Measurements from ENCODE around the gene SYT7. TPM values are rescaled to one million over a fixed set of nuclear protein-coding genes. Genes with fewer than 3 reads are reported as not detected.

Gene SYT7
- total RNA-seq, 1 experiment from 2014 or later, result not detected

DNA sequence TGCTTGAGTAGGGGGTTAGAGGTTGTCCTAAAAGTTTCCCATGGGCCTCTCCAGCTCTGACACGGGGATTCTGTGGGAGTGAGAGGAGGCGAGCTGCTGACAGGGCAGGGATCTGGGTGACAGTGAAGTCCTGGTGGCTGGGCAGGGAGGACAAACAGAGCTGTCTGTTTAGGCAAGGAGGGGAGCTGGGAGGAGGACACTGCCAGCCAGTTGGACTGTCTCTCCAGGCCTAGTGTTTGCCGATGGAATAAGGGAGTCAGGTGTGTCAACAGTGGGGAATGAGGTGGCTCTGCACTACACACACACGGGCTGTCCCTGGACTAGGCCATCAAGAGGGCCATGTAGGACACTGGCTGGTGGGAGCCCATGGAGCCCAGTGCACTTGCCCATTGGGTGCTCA, 20.6 kb upstream of the SYT7 start:
- Histone ChIP-seq H3K79me2 (ENCODE audit: low read length) (no peaks in the 10 kb centered on the region), H3K4me2 (ENCODE audit: low read depth, low read length, poor library complexity, severe bottlenecking) (no peak overlapping the region), H4K20me1 (ENCODE audit: insufficient read depth, low read depth, low read length) (no peaks in the 10 kb centered on the region), H3K27ac (ENCODE audit: low read length) (no peak overlapping the region), H3K9me3 (ENCODE audit: low read length) (no peaks in the 10 kb centered on the region), H3K27me3 (ENCODE audit: low read length) (no peaks in the 10 kb centered on the region), H3K4me1 (ENCODE audit: low read length) (no peaks in the 10 kb centered on the region), H3K9ac (ENCODE audit: low read length) (no peak overlapping the region), H2AFZ (ENCODE audit: low read length) (no peak overlapping the region), H3K4me3 (ENCODE audit: low read length) (no peak overlapping the region), H3K36me3 (ENCODE audit: insufficient read depth, low read length) (no peaks in the 10 kb centered on the region), H3K9me2 (replicated peaks; ENCODE audit: insufficient read depth, low read length) (no peaks in the 10 kb centered on the region)
- DNase-seq, result no peak

DNA sequence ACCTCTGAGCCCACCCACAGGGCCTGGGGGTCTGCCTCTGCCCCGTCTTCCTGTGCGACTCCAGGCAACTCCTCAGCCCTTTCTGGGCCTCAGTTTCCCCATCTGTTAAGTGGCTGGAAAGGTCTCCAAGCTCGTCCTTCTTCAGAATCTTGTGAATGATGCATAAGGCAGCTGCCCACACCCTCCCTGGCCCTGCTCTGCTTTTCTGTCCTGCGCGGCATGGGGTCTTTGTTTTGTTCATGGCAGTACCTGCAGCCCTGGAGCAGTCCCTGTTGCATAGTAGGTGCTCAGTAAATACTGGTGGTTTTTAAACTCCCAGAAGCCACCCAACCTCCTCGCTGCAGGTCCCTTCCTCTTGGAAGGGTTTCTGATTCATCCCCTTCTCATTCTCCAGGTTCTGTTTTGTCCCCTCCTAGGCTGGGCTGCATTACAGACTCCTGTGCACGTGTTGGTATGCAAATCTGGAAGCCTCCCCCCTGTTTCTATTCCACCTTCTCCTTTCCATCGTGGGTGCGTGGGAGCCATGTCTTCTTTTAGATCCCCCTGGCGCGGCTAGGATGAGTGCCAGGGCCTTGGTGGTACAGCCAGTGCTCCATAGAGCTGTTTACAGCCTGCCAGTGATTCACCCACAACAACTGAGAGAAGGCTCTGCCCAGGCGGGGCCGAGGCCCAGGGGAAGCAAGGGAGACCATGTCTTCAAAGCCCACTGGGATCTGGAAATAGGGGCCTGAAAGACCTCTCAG, 19.3 kb upstream of the SYT7 start:
- Histone ChIP-seq H3K9me3 (ENCODE audit: low read length) (no peaks in the 10 kb centered on the region), H3K36me3 (ENCODE audit: insufficient read depth, low read length) (no peaks in the 10 kb centered on the region), H3K9ac (ENCODE audit: low read length) (no peak overlapping the region), H3K27ac (ENCODE audit: low read length) (no peak overlapping the region), H3K4me3 (ENCODE audit: low read length) (no peak overlapping the region), H2AFZ (ENCODE audit: low read length) (no peak overlapping the region), H3K79me2 (ENCODE audit: low read length) (no peaks in the 10 kb centered on the region), H3K4me2 (ENCODE audit: low read depth, low read length, poor library complexity, severe bottlenecking) (no peak overlapping the region), H3K27me3 (ENCODE audit: low read length) (no peaks in the 10 kb centered on the region), H3K9me2 (replicated peaks; ENCODE audit: insufficient read depth, low read length) (no peaks in the 10 kb centered on the region), H4K20me1 (ENCODE audit: insufficient read depth, low read depth, low read length) (no peaks in the 10 kb centered on the region), H3K4me1 (ENCODE audit: low read length) (no peaks in the 10 kb centered on the region)
- DNase-seq, result no peak

DNA sequence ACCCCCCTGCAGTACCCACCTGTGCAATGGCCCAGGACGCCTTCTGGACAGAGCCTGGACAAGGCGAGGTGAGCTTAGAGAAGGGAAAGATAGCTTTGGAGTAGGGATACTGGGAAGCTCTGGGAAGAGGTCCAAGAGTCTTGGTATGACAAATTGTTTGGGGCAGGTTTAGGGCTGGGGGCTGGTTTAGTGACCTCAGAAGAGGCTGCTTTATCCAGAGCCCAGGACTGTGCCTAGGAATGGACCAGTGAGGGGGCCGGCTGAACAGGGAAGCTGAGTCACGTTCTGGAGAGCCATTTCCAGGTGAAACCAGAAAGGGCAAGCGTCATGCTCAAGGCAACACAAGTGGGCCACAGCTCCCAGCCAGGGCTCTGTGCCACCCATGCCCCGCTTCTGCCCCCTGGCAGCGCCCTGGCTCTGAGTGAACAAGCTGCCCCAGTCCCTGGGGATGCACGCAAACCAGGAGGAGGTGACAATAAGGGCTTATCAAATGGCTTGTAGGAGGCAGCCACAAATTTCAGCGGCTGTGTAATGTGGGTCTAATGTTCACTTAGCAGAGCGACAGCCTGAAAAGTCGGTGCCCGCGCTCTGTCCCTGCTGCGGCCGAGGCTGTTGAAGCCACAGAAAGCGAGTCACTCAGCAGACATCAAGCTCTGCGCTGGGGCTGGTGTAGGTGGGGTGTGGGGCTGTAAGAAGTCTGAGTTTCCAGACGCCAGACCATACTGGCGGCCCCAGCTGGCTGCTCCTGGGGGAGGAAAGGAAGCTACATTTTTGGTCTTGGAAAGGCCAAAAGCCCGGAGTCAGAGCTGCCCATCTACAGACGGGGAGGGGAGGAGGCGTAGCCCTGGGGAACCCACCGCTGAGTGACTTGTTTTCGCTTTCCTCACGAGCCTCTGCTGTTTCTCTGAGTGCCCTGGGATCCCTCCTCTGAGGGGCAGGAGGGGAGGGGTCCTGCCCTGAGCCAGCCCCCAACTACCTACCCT, 18.3 kb upstream of the SYT7 start:
- no peak for DNase-seq
- Histone ChIP-seq H3K27me3 (ENCODE audit: low read length) (no peaks in the 10 kb centered on the region), H3K4me2 (ENCODE audit: low read depth, low read length, poor library complexity, severe bottlenecking) (no peak overlapping the region), H3K9me2 (replicated peaks; ENCODE audit: insufficient read depth, low read length) (no peaks in the 10 kb centered on the region), H3K9ac (ENCODE audit: low read length) (no peak overlapping the region), H3K27ac (ENCODE audit: low read length) (no peak overlapping the region), H3K9me3 (ENCODE audit: low read length) (no peaks in the 10 kb centered on the region), H3K79me2 (ENCODE audit: low read length) (no peaks in the 10 kb centered on the region), H3K36me3 (ENCODE audit: insufficient read depth, low read length) (no peaks in the 10 kb centered on the region), H3K4me1 (ENCODE audit: low read length) (no peaks in the 10 kb centered on the region), H4K20me1 (ENCODE audit: insufficient read depth, low read depth, low read length) (no peaks in the 10 kb centered on the region), H3K4me3 (ENCODE audit: low read length) (no peak overlapping the region), H2AFZ (ENCODE audit: low read length) (no peak overlapping the region)

- H3K79me2 ChIP-seq (ENCODE audit: low read length), result no peaks in the 10 kb centered on the region
- no peaks in the 10 kb centered on the region for H4K20me1 ChIP-seq (ENCODE audit: insufficient read depth, low read depth, low read length)
- H3K4me3 ChIP-seq (ENCODE audit: low read length), result no peak overlapping the region
- no peak overlapping the region for H3K9ac ChIP-seq (ENCODE audit: low read length)
- H3K9me3 ChIP-seq (ENCODE audit: low read length), result no peaks in the 10 kb centered on the region
- no peak for DNase-seq
- H3K4me1 ChIP-seq (ENCODE audit: low read length), result no peaks in the 10 kb centered on the region
- H3K4me2 ChIP-seq (ENCODE audit: low read depth, low read length, poor library complexity, severe bottlenecking), result no peak overlapping the region
- no peaks in the 10 kb centered on the region for H3K36me3 ChIP-seq (ENCODE audit: insufficient read depth, low read length)
- H2AFZ ChIP-seq (ENCODE audit: low read length), result no peak overlapping the region
- H3K27ac ChIP-seq (ENCODE audit: low read length), result no peak overlapping the region
- no peaks in the 10 kb centered on the region for H3K27me3 ChIP-seq (ENCODE audit: low read length)
- no peaks in the 10 kb centered on the region for H3K9me2 ChIP-seq (replicated peaks; ENCODE audit: insufficient read depth, low read length)
These were observed 17.5 kb upstream of the SYT7 start for GRCh38 chr11:61598374-61598773.

- H2AFZ ChIP-seq (ENCODE audit: low read length), result no peak overlapping the region
- H3K4me3 ChIP-seq (ENCODE audit: low read length), result no peak overlapping the region
- no peaks in the 10 kb centered on the region for H3K27me3 ChIP-seq (ENCODE audit: low read length)
- H3K36me3 ChIP-seq (ENCODE audit: insufficient read depth, low read length), result no peaks in the 10 kb centered on the region
- no peaks in the 10 kb centered on the region for H3K9me2 ChIP-seq (replicated peaks; ENCODE audit: insufficient read depth, low read length)
- H3K79me2 ChIP-seq (ENCODE audit: low read length), result no peaks in the 10 kb centered on the region
- no peaks in the 10 kb centered on the region for H4K20me1 ChIP-seq (ENCODE audit: insufficient read depth, low read depth, low read length)
- H3K4me1 ChIP-seq (ENCODE audit: low read length), result no peaks in the 10 kb centered on the region
- H3K27ac ChIP-seq (ENCODE audit: low read length), result no peak overlapping the region
- H3K4me2 ChIP-seq (ENCODE audit: low read depth, low read length, poor library complexity, severe bottlenecking), result no peak overlapping the region
- no peak overlapping the region for H3K9ac ChIP-seq (ENCODE audit: low read length)
- no peaks in the 10 kb centered on the region for H3K9me3 ChIP-seq (ENCODE audit: low read length)
- DNase-seq, result no peak
These were observed 16.1 kb upstream of the SYT7 start for GRCh38 chr11:61596990-61597389.

GRCh38 chr11:61596542-61596941, 15.7 kb upstream of the SYT7 start:
- DNase-seq, result no peak
- no peaks in the 10 kb centered on the region for H3K9me3 ChIP-seq (ENCODE audit: low read length)
- H2AFZ ChIP-seq (ENCODE audit: low read length), result no peak overlapping the region
- H3K4me2 ChIP-seq (ENCODE audit: low read depth, low read length, poor library complexity, severe bottlenecking), result no peak overlapping the region
- H3K27me3 ChIP-seq (ENCODE audit: low read length), result no peaks in the 10 kb centered on the region
- no peaks in the 10 kb centered on the region for H3K9me2 ChIP-seq (replicated peaks; ENCODE audit: insufficient read depth, low read length)
- H3K79me2 ChIP-seq (ENCODE audit: low read length), result no peaks in the 10 kb centered on the region
- no peaks in the 10 kb centered on the region for H3K4me1 ChIP-seq (ENCODE audit: low read length)
- H3K36me3 ChIP-seq (ENCODE audit: insufficient read depth, low read length), result no peaks in the 10 kb centered on the region
- H3K27ac ChIP-seq (ENCODE audit: low read length), result no peak overlapping the region
- H4K20me1 ChIP-seq (ENCODE audit: insufficient read depth, low read depth, low read length), result no peaks in the 10 kb centered on the region
- no peak overlapping the region for H3K9ac ChIP-seq (ENCODE audit: low read length)
- H3K4me3 ChIP-seq (ENCODE audit: low read length), result no peak overlapping the region

DNA sequence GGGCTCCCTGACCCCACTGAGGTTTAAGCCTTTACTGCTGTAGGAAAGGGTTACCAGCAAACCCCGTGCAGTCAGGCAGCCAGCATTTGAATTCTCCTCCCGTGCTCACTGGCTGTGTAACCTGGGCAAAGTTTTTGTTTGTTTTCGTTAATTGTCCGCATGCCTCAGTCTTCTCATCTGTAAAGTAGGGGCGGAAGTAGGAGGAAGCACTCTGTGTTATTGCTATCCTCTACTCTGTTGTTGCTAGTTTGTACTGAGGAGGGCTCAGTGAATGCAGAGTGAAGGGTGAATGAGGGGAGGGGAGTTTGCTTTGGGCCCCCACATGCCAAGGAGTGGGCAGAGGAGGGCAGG, 14.0 kb upstream of the SYT7 start:
- no peak overlapping the region for H3K4me2 ChIP-seq (ENCODE audit: low read depth, low read length, poor library complexity, severe bottlenecking)

GRCh38 chr11:61593151-61593550, 12.3 kb upstream of the SYT7 start:
- Histone ChIP-seq H3K79me2 (ENCODE audit: low read length) (no peaks in the 10 kb centered on the region), H3K27ac (ENCODE audit: low read length) (no peak overlapping the region), H3K4me2 (ENCODE audit: low read depth, low read length, poor library complexity, severe bottlenecking) (no peak overlapping the region), H4K20me1 (ENCODE audit: insufficient read depth, low read depth, low read length) (no peaks in the 10 kb centered on the region; the same call in 1 of the 2 replicates), H3K9ac (ENCODE audit: low read length) (no peak overlapping the region), H3K9me2 (replicated peaks; ENCODE audit: insufficient read depth, low read length) (no peaks in the 10 kb centered on the region), H3K4me3 (ENCODE audit: low read length) (no peak overlapping the region), H3K36me3 (ENCODE audit: insufficient read depth, low read length) (no peaks in the 10 kb centered on the region), H3K27me3 (ENCODE audit: low read length) (no peaks in the 10 kb centered on the region), H3K9me3 (ENCODE audit: low read length) (no peaks in the 10 kb centered on the region), H3K4me1 (ENCODE audit: low read length) (no peaks in the 10 kb centered on the region), H2AFZ (ENCODE audit: low read length) (no peak overlapping the region)
- no peak for DNase-seq

More for the DNA sequence above, 14.0 kb upstream of the SYT7 start:
- Histone ChIP-seq H4K20me1 (ENCODE audit: insufficient read depth, low read depth, low read length) (no peaks in the 10 kb centered on the region; the same call in 1 of the 2 replicates), H3K27ac (ENCODE audit: low read length) (no peak overlapping the region), H3K9me2 (replicated peaks; ENCODE audit: insufficient read depth, low read length) (no peaks in the 10 kb centered on the region), H3K79me2 (ENCODE audit: low read length) (no peaks in the 10 kb centered on the region), H3K4me1 (ENCODE audit: low read length) (no peaks in the 10 kb centered on the region), H3K9me3 (ENCODE audit: low read length) (no peaks in the 10 kb centered on the region), H3K36me3 (ENCODE audit: insufficient read depth, low read length) (no peaks in the 10 kb centered on the region), H3K27me3 (ENCODE audit: low read length) (no peaks in the 10 kb centered on the region), H3K9ac (ENCODE audit: low read length) (no peak overlapping the region), H2AFZ (ENCODE audit: low read length) (no peak overlapping the region), H3K4me3 (ENCODE audit: low read length) (no peak overlapping the region)
- DNase-seq, result no peak
